Activated CD8-positive, alpha-beta memory T cell treated with anti-CD3 and anti-CD28 coated beads, Interleukin-2, amount 10 ng/mL, durations not matched to agents 7 days and 5 days (primary cell): Measurements from ENCODE around the gene PFN3. TPM values are rescaled to one million over a fixed set of nuclear protein-coding genes. Genes with fewer than 3 reads are reported as not detected.
A peak's percentile ranks its signal among the peaks of the same experiment; 100 is the strongest.

Source experiments
- ATAC-seq: fragments of 150-1000 bp; cut with Tn5 transposase; one replicate; pipeline ENCODE4 v1.10.0; 2021; ENCODE audit warnings: moderate library complexity
- CTCF ChIA-PET: fragments of 350-600 bp; sonication (Branson Sonifier 250); formaldehyde crosslinking; loops from one replicate; lab custom pipeline; 2021; ENCODE audit warnings: antibody characterized with exemption; lab: Charles Lee
- DNase-seq: peaks from one replicate; pipeline ENCODE4 v3.0.0-alpha.2; 2020
- H3K27ac Mint-ChIP-seq: one replicate; pipeline ENCODE4 v1.8.0; 2021; ENCODE audit warnings: mild to moderate bottlenecking, mixed read lengths
- H3K27me3 Mint-ChIP-seq: one replicate; pipeline ENCODE4 v1.8.0; 2021; ENCODE audit warnings: mixed read lengths
- H3K36me3 Mint-ChIP-seq: one replicate; pipeline ENCODE4 v1.8.0; 2021; ENCODE audit warnings: mild to moderate bottlenecking, mixed read lengths
- H3K4me1 Mint-ChIP-seq: one replicate; pipeline ENCODE4 v1.8.0; 2021; ENCODE audit warnings: mixed read lengths
- H3K4me3 Mint-ChIP-seq: one replicate; pipeline ENCODE4 v1.8.0; 2021; ENCODE audit warnings: mild to moderate bottlenecking, moderate library complexity, mixed read lengths
- H3K9me3 Mint-ChIP-seq: one replicate; pipeline ENCODE4 v1.8.0; 2022; ENCODE audit warnings: low read depth, mixed read lengths
- total RNA-seq, 2 experiments: library from RNA; stranded (reverse); gene quantifications; one replicate each; pipeline ENCODE4 v1.2.3, GENCODE V29; 2021

PFN3 gene
- total RNA-seq, 2 experiments from 2014 or later, result not detected

DNA sequence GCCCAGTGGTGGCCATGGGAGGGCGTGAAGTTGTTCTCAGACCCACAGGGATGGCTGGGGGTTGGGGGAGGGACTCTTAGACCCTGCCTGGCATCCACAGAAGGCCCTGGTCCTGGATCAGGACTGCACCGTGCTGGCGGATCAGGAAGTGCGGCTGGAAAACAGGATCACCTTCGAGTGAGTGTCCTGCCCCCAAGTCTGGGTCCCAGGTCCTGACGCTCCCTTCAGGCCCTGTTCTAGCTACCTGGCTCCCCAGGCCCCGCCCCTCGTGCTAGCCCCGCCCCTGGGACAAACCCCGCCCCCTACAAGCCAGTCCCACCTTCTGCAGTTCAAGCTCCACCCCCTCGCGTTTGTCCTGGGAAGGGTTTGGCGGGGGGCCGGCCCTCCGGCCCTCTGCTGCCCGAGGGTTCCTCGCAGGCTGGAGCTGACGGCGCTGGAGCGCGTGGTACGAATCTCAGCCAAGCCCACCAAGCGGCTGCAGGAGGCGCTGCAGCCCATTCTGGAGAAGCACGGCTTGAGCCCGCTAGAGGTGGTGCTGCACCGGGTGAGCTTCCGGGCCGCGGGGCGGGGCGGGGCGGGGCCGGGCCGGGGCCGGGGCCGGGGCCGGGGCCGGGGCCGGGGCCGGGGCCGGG is 29.9 kb downstream of the PFN3 start:
- CTCF ChIA-PET, result interaction anchor here (0.8 to 22.1 kb wide), 15 partner anchors 8 to 125 kb away, joined by 3 to 405 read pairs (median 7); partner anchors contain the start of genes LMAN2, MXD3, PFN3 and RGS14
- DNase-seq (peak; percentile 77), ATAC-seq (peak; percentile 83)
- H3K27ac Mint-ChIP-seq, result no peak overlapping the region
- H3K9me3 Mint-ChIP-seq, result no peaks in the 10 kb centered on the region
- H3K27me3 Mint-ChIP-seq, result no peaks in the 10 kb centered on the region
- peaks cover 33% of the 10 kb centered on the region for H3K36me3 Mint-ChIP-seq
- H3K4me3 Mint-ChIP-seq, result peak overlapping the region; percentile 53
- H3K4me1 Mint-ChIP-seq, result peaks cover 56% of the 10 kb centered on the region

DNA sequence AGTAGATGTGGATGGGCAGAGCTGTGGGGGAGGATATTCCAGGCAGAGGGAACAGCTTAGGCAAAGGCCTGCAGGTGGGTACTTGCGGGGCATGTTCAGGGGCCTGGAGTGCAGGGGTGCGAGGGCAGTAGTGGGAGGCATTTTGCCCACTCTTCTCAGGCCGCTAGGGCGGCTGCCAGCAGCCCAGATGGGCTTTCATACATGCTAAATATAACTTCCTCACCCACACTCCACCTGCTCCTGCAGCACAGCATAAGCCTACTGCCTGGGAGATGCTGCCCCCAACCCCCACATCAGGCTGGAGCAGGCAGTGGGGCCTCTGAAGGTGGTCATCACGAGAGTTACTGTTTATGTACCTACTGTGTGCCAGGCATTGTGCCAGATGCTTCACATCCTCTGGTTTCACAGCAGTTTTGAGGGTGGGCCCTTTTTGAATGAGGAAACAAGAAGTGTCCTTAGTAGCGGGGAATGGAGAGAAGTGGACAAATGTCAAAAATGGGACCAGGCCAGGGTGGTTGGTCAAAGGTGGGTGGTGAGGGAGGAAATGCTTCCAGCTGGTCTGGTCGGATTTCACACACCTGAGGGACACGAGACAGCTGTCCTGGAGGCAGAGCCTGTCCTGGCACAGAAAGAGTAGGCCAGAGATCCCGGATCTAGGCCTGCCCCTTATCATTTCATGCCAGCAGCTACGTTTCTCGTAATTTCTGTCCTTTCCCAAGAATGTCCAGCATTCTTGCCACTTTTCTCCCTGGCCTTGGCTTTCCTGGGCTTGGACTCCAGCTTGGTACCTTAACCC is 30.6 kb downstream of the PFN3 start:
- no peak for ATAC-seq
- Mint-ChIP-seq H3K27ac (peak overlapping the region; percentile 49), H3K36me3 (peaks cover 34% of the 10 kb centered on the region), H3K4me1 (peaks cover 62% of the 10 kb centered on the region), H3K4me3 (no peak overlapping the region), H3K9me3 (no peaks in the 10 kb centered on the region), H3K27me3 (no peaks in the 10 kb centered on the region)
- CTCF ChIA-PET, result interaction anchor here (0.6 to 22.1 kb wide), 19 partner anchors 7 to 256 kb away, joined by 3 to 405 read pairs (median 4); partner anchors contain the start of genes LMAN2, MXD3, PFN3 and RGS14
- no peak for DNase-seq

GRCh38 chr5:177368869-177369644 is 31.4 kb downstream of the PFN3 start:
- ATAC-seq (no peak), DNase-seq (no peak)
- H3K36me3 Mint-ChIP-seq, result peaks cover 37% of the 10 kb centered on the region
- CTCF ChIA-PET, result interaction anchor here (0.6 to 22.1 kb wide), 13 partner anchors 10 to 255 kb away, joined by 3 to 405 read pairs (median 4); partner anchors contain the start of genes MXD3, PFN3, RGS14 and SLC34A1
- no peaks in the 10 kb centered on the region for H3K9me3 Mint-ChIP-seq
- H3K4me1 Mint-ChIP-seq, result peaks cover 66% of the 10 kb centered on the region
- H3K27ac Mint-ChIP-seq, result peak overlapping the region; percentile 49
- H3K27me3 Mint-ChIP-seq, result no peaks in the 10 kb centered on the region
- no peak overlapping the region for H3K4me3 Mint-ChIP-seq

DNA sequence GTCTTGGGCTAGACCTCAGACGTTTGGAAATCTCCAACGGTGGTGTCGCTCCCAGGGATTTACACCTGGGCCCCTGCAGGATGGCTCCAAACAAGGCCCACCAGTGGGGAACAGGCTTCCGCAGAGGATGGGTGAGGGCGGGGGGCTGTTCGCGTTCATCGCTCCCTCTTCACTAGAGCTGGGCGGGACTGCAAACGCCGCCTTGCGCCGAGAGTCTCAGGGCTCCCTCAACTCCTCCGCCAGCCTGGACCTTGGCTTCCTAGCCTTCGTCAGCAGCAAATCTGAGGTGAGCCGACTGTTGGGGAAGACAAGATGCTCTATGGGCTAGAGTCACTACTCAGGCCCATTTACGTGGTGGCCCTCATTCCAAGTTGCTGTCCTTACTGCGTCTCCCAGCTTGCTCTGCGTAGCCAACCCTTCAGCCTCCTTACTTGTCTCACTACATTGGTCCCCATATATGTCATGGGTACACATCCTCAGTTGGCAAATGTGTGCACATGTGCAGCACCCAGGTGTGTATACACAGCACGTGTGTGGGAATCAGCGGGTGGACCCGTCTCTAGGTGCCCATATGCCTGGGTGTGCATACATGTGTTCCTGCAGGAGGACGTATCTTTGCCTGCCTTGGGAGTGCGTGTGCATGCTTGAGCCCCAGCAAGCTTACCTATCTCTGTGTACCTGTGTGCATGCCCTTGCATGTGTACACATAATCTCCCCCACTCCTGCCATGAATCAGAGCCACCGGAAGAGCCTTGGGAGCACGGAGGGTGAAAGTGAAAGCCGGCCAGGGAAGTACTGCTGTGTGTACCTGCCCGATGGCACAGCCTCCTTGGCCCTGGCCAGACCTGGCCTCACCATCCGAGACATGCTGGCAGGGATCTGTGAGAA is 32.2 kb downstream of the PFN3 start:
- no peaks in the 10 kb centered on the region for H3K27me3 Mint-ChIP-seq
- H3K4me1 Mint-ChIP-seq, result peaks cover 67% of the 10 kb centered on the region
- CTCF ChIA-PET, result interaction anchor here (1.0 to 22.1 kb wide), 13 partner anchors 9 to 254 kb away, joined by 3 to 405 read pairs (median 8); partner anchors contain the start of genes MXD3, PFN3, RGS14 and SLC34A1
- H3K27ac Mint-ChIP-seq, result no peak overlapping the region
- DNase-seq (no peak), ATAC-seq (no peak)
- H3K9me3 Mint-ChIP-seq, result no peaks in the 10 kb centered on the region
- peaks cover 37% of the 10 kb centered on the region for H3K36me3 Mint-ChIP-seq
- H3K4me3 Mint-ChIP-seq, result no peak overlapping the region

- peaks cover 34% of the 10 kb centered on the region for H3K36me3 Mint-ChIP-seq
- H3K27ac Mint-ChIP-seq, result no peak overlapping the region
- no peak overlapping the region for H3K4me3 Mint-ChIP-seq
- H3K9me3 Mint-ChIP-seq, result no peaks in the 10 kb centered on the region
- no peak for DNase-seq
- H3K4me1 Mint-ChIP-seq, result peaks cover 66% of the 10 kb centered on the region
- ATAC-seq, result no peak
- CTCF ChIA-PET, result interaction anchor here (1.5 to 22.1 kb wide), 4 partner anchors 9 to 88 kb away, joined by 8 to 405 read pairs (median 58); partner anchors contain the start of genes PFN3, RGS14 and SLC34A1
- H3K27me3 Mint-ChIP-seq, result no peaks in the 10 kb centered on the region
Observed at GRCh38 chr5:177367323-177367848, 33.1 kb downstream of the PFN3 start.

DNA sequence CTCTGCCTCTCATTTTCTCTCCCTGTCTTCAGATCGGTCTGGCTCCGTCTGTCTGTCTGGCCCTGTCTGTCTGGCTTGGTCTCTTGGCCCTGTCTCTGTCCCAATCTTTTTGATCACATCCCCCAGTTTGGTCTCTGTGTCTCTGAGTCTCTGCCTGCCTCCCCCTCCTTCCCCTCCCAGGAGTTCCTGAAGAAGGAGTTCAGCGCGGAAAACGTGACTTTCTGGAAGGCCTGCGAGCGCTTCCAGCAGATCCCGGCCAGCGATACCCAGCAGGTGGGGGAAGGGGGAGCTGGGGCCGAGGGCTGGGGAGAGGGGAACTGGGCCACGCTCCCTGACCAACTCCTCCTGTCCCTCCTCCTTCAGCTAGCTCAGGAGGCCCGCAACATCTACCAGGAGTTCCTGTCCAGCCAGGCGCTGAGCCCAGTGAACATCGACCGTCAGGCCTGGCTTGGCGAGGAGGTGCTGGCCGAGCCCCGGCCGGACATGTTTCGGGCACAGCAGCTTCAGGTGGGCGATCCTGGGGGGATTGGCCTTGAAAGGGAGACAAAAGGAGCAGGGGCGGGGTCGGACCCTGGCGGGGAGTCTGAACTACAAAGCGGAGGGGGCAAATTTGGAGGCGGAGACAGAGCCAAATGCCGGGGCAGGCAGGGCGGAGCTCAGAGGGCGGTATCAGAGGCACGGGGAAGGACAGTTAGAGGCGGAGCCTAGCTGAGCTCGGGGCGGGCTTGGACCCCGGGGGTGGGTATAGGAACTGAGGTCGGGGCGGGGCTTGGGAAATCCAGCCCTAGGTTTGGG is 33.7 kb downstream of the PFN3 start:
- DNase-seq, result no peak
- Mint-ChIP-seq H3K36me3 (peaks cover 35% of the 10 kb centered on the region), H3K4me3 (no peak overlapping the region), H3K9me3 (no peaks in the 10 kb centered on the region), H3K27me3 (no peaks in the 10 kb centered on the region), H3K27ac (no peak overlapping the region), H3K4me1 (peaks cover 66% of the 10 kb centered on the region)
- no peak for ATAC-seq
- CTCF ChIA-PET, result interaction anchor here (1.4 to 22.1 kb wide), 4 partner anchors 9 to 88 kb away, joined by 3 to 405 read pairs (median 9); partner anchors contain the start of genes RGS14 and SLC34A1

- CTCF ChIA-PET, result interaction anchor here (1.4 to 22.1 kb wide), 3 partner anchors 20 to 89 kb away, joined by 3 to 405 read pairs (median 10); partner anchors contain the start of gene SLC34A1
- H3K36me3 Mint-ChIP-seq, result peaks cover 31% of the 10 kb centered on the region
- ATAC-seq (no peak), DNase-seq (no peak)
- no peaks in the 10 kb centered on the region for H3K9me3 Mint-ChIP-seq
- peaks cover 67% of the 10 kb centered on the region for H3K4me1 Mint-ChIP-seq
- no peaks in the 10 kb centered on the region for H3K27me3 Mint-ChIP-seq
- no peak overlapping the region for H3K27ac Mint-ChIP-seq
- no peak overlapping the region for H3K4me3 Mint-ChIP-seq
Observed at GRCh38 chr5:177365845-177366527, 34.5 kb downstream of the PFN3 start.

- DNase-seq (peak; percentile 65), ATAC-seq (peak; percentile 47)
- Mint-ChIP-seq H3K27me3 (no peaks in the 10 kb centered on the region), H3K9me3 (no peaks in the 10 kb centered on the region), H3K27ac (peak overlapping the region; percentile 78), H3K4me1 (peaks cover 74% of the 10 kb centered on the region), H3K4me3 (peak overlapping the region; percentile 43), H3K36me3 (peaks cover 35% of the 10 kb centered on the region)
- CTCF ChIA-PET, result interaction anchor here (1.0 to 22.1 kb wide), 6 partner anchors 9 to 90 kb away, joined by 3 to 405 read pairs (median 4); partner anchors contain the start of genes LMAN2 and SLC34A1
Observed at GRCh38 chr5:177364159-177364962, 36.1 kb downstream of the PFN3 start.

DNA sequence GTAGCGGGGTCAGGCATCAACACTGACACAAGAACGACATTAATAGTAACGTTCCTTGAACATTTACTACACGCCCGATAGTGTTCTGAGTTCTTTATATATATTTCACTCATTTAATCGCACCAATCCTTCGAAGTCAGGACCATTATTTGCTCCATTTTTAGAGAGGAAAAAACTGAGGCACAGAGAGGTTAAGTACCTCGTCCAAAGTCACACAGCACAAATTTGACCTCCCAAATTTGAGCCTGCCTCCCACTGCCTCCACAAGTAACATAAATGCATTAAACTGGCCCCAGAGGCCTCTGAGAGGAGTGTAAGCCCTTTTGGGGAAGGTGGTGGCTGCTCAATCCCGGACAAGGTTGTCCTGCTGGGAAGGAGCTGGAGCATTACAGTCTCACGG is 36.9 kb downstream of the PFN3 start:
- peak overlapping the region; percentile 74 for H3K4me3 Mint-ChIP-seq
- no peak for DNase-seq
- H3K36me3 Mint-ChIP-seq, result peaks cover 31% of the 10 kb centered on the region
- no peaks in the 10 kb centered on the region for H3K9me3 Mint-ChIP-seq
- peaks cover 74% of the 10 kb centered on the region for H3K4me1 Mint-ChIP-seq
- CTCF ChIA-PET, result interaction anchor here (1.2 to 22.1 kb wide), 3 partner anchors 9 to 23 kb away, joined by 3 to 405 read pairs (median 4); partner anchors contain the start of genes LMAN2 and SLC34A1
- ATAC-seq, result no peak
- no peak overlapping the region for H3K27ac Mint-ChIP-seq
- H3K27me3 Mint-ChIP-seq, result no peaks in the 10 kb centered on the region
